ENCODE measurements around the gene PACSIN2.

PACSIN2 gene

DNA sequence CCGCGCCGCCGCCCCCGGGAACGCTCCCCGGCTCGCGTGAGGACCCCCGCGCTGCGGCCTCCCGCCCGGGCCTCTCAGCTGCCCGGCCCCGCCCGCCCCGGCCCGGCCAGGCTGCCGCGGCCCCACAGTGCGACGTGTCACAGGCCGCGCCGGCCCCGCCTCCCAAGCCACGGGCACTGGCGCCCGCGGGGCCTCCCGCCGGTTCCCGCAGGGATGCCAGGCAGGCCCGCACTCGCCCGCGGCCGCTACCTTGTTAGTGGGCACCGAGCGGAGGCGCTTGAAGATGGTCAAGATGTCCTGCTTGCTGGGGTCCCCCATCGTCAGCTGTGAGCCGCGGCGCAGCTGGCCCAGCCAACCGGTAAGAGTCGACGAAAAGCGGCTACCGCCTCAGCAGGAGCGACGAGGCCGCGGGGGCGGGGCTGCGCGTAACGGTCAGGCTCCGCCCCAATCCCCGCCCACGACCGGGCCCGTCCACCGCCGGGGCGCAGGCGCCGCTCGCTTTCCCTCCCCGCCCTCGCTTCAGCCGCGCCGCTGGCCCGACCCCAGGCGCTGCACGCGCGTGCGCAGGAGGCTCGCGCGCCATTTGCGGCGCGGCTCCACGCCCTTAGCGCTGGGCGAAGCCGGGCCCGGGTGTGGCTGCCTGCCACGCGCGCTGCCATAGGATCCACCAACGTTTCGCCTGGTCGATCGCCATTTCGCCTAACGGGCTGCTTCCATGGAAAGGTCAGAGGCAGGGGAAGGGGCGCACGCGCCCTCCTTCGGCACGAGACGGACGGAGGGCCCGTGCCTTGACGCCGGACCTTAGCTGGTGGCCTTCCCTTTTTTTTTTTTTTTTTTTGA lies 157.9 kb downstream of the PACSIN2 start, which contains the start of gene ARFGAP3:
Gene ARFGAP3, minus strand, starts transcription at position 409 of the 840 bp plus-strand sequence. Its CDS starts 91 bp downstream, at position 318.
- DNase-seq (ENCODE audit: low spot score), result peak; percentile 95

GRCh38 chr22:42856179-42856864 lies 158.6 kb downstream of the PACSIN2 start:
- DNase-seq (ENCODE audit: low spot score), result peak; percentile 14

GRCh38 chr22:42855721-42856120 lies 159.2 kb downstream of the PACSIN2 start:
- no peak for DNase-seq (ENCODE audit: low spot score)

- DNase-seq (ENCODE audit: low spot score), result no peak
These were observed 159.7 kb downstream of the PACSIN2 start for GRCh38 chr22:42855211-42855610.

GRCh38 chr22:42848941-42849550 lies 165.9 kb downstream of the PACSIN2 start:
- DNase-seq (ENCODE audit: low spot score), result no peak

DNA sequence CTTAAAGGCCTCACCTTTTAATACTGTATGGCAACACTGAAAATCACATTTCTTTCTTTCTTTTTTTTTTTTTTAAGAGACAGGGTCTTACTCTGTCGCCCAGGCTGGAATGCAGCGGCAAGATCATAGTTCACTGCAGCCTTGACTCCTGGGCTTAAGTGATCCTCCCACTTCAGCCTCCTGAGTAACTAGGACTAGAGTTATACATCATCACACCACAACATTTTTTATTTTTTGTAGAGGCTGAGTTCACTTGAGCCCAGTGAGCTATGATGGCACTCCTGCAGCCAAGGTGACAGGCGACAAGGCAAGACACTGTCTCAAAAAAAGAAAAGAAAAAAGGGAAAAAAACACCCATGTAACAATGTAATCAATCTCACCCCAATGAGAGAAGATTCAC lies 167.8 kb downstream of the PACSIN2 start:
- no peak for DNase-seq (ENCODE audit: low spot score)

DNA sequence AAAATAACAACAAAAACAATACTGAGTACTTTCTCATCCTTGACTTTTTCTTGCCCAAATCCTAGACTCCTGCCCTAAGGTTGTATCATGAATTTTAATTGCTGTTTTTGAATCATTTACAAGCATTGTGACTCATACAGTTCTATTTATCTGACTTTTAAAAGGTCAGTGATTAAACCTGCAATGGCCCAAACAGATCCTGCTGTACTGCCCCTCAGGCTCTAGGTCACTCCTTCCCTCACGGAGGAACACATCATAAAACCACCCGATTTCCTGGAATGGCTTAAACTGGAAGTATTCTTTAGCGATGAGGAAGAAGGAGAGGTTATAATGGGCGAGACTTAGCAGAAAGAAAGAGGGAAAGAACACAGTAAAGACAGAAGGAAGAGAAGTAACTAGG lies 170.2 kb downstream of the PACSIN2 start:
- DNase-seq (ENCODE audit: low spot score), result no peak

DNA sequence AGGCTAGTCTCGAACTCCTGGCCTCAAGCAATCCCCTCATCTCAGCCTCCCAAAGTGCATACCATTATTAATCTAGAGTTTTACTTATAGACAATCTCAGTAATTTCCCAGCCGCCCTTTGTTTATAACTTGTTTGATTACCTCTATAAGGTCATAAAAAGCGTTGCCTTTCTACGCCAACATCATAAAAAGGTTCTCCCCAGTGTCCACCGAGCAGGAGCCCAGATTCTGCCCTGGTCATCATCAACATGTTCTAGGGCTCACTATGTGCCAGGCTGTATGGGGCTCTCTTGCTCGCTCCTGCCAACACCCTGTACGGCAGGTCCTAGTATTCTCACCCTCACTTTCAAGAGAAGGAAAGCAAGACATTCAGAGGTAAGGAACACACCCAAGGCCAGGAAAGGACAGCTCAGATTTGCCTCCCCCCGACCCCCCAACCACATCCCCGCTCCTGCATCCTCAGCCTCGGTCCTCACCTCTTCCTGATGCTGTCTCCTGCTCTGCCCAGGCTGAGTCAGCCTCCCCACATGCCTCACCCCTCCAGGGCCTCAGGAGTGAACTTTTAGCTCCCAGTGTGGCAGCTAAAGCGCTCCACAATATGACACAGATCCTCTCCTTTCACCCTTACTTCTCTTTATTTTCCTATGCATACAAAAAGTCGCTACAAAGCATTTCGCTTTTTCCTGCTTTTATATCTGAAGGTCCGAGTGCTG lies 172.1 kb downstream of the PACSIN2 start:
- DNase-seq (ENCODE audit: low spot score), result no peak

GRCh38 chr22:42841444-42841843 lies 173.5 kb downstream of the PACSIN2 start:
- DNase-seq (ENCODE audit: low spot score), result no peak

- DNase-seq (ENCODE audit: low spot score), result no peak
These were observed 177.4 kb downstream of the PACSIN2 start for GRCh38 chr22:42837556-42837955.

GRCh38 chr22:42836026-42836425 lies 178.9 kb downstream of the PACSIN2 start:
- no peak for DNase-seq (ENCODE audit: low spot score)

GRCh38 chr22:42834177-42834949 lies 180.6 kb downstream of the PACSIN2 start:
- DNase-seq (ENCODE audit: low spot score), result no peak

DNA sequence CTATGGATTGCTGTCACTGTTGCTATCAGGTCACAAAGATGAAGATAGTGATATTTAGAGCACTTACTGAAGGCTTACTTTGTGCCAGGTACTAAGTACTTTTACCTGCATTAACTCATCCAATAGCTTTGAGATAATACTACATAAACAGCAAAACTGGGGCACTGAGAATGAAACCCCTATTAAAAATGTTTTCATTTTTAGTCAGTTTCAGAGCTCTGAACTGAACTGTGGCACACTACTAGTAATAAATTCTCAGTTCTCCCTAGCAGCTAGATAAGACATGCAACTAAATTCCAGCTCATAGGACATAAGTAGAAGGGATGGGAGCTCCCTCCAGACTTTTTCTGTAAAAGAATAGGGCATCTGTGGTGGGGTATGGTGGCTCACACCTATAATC lies 181.8 kb downstream of the PACSIN2 start:
- DNase-seq (ENCODE audit: low spot score), result no peak

GRCh38 chr22:42831712-42832111 lies 183.2 kb downstream of the PACSIN2 start:
- no peak for DNase-seq (ENCODE audit: low spot score)

- no peak for DNase-seq (ENCODE audit: low spot score)
These were observed 184.8 kb downstream of the PACSIN2 start for GRCh38 chr22:42830161-42830560.

DNA sequence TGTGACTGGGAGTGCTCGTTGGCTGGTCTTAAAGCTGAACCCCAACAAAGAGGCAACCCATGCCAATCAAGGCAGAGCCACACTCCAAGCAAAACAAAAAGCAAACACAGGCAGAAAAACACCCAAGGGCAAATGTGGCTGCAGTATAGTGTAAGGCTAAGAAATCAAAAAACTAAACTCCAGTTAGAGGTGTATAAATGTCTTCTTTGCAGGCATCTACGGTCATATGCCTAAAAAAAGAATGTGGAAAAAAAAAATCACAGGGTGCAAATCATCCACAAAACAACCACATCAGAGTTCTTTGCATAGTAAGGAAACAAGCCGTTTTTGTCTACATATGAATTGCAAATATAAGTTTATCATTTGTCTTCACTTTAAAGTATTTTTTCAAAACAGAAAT lies 185.6 kb downstream of the PACSIN2 start:
- no peak for DNase-seq (ENCODE audit: low spot score)

DNA sequence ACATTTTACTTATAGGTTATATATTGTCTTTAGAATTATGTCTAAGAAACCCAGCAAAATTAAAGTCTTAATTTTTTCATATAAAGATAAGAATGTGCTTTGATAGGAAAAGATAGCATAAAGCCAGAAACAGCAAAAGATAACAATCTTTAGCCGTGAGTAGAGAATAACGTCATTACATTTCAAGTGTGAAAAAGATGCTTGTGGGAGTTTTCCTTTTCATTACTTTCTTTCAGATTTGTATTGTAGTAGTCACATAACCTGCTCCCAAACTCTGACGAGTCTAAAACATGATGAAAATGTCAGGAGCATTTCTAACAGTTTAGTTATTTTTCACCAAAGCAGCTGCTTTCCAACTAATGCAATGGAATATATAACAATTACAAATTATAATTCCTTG lies 189.2 kb downstream of the PACSIN2 start:
- no peak for DNase-seq (ENCODE audit: low spot score)

DNA sequence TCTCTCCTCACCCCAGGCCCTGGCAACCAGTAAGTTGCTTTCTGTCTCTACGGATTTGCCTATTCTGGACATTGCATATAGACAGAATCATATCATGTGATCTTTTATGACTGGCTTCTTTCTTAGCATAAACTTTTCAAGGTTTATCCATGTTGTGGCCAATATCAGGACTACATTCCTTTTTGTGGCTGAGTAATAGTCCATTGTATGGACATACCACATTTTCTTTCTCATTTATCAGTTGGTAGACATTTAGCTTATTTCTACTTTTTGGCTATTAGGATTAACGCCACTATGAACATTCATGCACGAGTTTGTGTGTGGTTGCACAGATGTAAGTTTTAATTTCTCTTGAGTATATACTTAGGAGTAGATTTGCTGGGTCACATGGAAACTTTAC lies 193.6 kb downstream of the PACSIN2 start:
- DNase-seq (ENCODE audit: low spot score), result no peak

GRCh38 chr22:42820045-42820763 lies 194.7 kb downstream of the PACSIN2 start:
- peak; percentile 55 for DNase-seq (ENCODE audit: low spot score)

Data from hematopoietic multipotent progenitor cell treated with erythropoietin and hydrocortisone succinate and interleukin-3 and kit ligand, for 15 days (in vitro differentiated cells).